Cerebellar cortex (tissue), 1 donor: Measurements from ENCODE around the gene HOXD11.

Experiments used
- DNase-seq: peaks from one replicate; pipeline ENCODE4 v3.0.0-alpha.2; 2015; ENCODE audit warnings: low spot score

The HOXD11 gene

DNA sequence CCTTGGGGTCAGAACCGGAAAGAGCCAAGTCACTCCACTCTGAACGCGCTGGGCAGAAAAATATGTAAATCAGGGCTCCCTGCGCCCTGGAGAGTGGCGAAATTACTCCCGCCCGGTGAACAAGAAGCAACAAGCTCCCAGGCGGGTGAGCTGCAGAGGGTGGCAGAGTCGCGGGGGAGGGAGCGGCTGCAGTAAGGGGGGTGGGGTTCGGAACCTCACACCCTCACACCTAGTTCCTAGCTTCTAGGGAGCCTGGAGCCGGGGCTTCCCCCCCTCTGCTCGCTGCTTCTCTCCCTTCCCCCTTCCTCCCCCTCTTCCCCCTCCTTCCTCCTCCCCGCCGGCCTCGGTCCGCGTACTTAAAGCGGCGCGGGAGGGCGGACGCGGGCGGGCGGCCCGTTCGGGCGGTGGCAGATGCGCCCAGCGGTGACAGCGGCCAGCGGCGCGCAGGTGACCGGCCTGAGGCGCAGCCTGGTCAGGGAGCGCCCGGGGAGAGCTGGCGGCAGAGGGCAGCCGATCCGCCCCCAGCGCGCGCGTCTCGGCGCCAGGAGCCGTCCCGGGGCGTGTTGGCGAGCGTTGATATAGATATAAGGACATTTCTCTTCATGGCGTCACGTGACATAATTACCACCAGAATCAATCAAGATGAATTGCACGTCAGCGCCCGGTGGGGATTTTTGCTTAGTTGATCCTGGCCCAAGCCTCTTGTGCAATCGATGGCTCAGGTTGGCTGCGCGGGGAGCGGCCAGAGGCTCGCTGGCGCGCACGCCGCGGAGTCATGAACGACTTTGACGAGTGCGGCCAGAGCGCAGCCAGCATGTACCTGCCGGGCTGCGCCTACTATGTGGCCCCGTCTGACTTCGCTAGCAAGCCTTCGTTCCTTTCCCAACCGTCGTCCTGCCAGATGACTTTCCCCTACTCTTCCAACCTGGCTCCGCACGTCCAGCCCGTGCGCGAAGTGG lies at the start of gene HOXD11:
Gene HOXD11, plus strand, starts transcription at position 700 of the 959 bp plus-strand sequence. Its CDS starts 76 bp downstream, at position 776.
- no peak for DNase-seq

DNA sequence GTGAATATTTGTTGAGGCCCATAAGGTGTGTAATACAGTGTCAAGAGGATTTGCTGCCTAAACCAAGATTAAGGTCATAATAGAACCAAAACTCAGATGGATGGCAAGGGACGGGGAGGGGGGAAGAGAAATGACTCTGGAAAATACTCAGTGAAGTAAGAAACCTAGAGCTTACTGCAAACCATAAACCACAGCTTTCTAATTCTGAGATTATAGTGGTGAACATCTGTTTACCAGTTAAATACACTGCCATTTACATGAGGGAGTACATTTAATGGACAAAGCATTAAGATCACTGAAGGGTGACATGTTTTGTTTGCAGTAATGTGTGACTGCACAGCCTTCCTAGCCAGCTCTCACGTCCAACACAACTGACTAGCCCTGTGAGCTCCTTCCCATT lies 43.1 kb upstream of the HOXD11 start:
- no peak for DNase-seq

DNA sequence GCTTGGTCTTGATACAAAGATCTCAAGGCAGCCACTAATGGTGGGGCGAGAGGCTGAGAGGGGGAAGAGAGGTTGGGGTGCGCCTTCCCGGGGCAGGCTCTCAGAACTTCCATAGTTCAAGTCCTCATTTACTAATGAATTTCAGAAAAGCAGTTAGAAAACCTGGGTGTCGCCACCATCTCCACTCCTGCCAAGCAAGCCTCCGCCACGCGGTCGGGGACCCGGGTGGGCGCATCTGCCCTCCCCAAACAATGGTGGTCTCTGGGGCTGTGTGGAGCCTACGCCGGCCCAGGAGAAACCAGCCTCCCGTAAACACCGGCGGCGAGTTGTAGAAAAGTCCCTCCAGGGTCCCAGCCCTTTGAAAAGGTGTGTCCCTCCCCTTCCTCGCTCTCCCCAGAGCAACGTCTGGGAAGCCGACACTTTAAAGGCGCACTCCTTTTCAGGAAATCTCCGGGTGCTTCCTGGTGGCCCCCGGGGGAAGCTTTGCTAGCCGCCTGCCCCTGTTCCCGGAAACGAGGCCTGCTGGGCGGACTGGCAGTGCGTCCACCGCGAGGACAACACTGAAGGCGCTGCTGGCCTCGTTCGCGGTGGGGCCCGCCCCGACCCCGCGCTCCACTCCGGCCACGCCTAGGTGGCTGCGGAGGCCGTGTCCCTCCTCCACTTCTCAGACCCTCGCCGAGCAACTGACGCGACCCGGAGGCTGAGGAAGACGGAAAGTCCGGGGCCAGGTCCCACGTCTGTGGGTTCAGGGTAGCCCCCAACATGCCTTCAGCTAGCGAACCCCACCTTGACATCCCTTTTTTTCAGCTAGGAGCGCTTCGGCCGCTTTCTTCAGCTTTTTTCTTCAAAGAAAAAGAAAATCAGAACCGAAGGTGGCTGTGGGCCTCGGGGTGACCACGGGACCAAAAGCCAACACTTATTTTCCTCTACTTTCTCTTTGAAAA lies 40.2 kb upstream of the HOXD11 start:
- no peak for DNase-seq

DNA sequence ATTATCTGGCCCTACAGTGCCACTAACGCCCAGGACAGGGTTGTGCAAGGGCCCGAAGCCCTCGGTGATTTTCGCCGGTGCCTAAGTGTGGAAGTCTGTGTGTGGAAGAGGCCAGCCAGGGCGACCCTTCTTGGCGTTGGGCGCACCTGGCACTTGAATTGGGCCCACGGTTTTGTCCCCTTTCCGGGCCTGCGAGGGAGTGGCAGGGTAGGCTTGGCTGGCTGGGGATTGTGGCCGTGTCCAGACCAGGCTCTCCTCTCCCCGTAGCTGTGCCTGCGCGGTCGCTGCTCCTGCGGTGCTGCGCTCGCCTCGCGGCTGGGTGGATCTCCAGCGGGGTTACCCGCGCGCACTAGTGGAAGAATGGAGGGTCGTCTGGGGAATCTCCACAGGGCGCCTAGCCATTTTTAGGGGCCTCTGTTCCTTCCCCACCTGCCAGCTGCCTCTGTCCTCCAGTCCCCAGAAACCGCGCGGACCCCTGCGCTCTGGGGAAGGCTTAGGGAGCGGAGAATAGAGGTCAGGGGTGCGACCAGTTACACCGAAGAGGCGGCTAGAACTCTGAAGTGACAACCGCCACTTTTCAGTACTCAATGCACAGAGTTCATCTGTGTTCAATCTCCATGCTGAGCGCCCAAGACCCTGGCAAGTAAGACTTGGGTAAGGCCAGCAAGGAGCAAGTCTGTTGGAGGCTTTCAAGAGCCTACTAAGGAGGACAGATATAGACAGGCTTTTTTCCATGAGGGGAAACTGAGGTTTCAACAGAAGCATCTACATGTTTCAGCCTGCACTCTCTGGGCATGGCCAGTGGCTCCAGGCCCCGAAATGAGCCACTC lies 39.3 kb upstream of the HOXD11 start:
- no peak for DNase-seq

DNA sequence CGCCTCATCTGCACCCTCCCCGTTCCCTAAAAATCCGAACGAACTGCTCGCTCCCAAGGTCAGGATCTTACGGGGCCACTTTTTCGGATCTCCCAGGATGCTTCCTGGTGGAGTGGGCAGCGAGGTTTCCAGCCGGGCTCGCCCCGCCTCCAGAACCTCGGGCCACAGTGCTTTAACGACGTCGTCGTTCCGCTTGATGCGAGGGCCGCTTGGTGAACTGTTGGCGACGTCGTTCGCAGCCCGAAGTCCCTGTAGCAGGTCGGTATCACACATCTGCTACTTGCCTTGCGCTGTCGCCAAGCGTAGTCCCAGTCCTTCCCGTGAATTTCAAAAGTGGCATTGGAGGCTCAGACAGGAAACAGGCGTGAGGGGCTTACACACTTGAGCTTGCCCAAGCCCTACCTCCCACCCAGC lies 38.7 kb upstream of the HOXD11 start:
- DNase-seq, result no peak

DNA sequence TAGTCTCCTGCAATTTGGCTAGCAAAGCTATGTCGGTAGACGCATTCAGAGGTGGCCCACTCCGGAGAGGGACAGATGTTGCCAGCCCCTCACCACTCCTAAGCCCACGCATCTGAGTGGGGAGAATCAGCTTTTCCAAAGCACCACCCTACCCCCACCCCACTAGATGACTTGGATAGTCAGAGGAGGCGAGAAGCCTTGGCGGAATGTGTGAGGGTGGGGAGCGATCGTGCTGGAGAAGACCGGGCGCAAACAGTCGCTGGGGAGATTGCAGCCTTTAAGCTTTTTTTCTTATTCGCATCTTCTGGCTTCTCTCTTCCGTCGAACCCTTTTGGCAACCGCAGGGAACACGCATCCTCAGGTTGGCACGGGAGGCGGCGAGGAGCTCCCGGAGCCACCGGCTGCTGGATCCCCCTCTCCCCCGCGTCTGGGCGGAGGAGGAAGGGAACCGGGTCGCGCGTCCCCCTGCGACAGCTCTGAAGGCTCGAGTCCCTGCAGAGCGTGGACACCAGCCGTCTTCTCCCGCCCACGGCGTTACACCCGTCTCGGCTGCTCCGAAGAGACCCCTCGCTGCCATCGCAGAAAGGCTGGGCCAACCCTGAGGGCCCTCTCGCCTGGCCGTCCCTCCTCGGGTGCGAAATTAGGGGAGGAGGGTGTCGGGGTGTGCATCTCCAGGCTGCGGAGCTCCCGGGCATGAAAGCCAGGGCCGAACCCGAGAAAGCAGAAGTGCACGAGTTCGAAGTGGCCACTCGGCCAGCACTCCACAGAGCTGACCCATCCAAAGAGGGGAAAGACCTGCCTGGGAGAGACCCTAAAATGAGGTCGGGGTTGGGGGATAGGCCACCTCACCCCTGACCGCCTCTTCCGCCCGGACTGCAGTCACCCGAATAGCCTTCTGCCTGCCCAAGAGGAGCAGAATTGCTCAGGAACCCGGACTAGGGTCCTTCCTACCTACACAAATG lies 35.5 kb upstream of the HOXD11 start:
- DNase-seq, result no peak

DNA sequence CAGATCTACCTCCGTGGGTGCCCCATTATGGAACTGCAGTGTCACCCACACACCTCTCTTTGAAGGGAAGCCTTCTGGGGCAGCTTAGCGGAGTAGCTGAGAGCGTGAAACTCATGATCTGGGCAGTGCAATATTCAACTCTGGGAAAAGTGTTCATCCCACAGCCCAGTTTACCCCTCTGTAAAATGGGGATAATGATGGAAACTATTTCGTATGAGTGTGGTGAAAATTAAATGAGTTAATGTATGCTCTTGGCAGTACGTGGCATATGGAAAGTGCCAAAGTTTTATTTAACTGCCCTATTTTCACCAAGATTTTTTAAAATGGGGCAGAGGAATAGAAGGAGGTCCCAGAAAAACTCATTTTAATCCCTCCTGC lies 34.8 kb upstream of the HOXD11 start:
- DNase-seq, result no peak

DNA sequence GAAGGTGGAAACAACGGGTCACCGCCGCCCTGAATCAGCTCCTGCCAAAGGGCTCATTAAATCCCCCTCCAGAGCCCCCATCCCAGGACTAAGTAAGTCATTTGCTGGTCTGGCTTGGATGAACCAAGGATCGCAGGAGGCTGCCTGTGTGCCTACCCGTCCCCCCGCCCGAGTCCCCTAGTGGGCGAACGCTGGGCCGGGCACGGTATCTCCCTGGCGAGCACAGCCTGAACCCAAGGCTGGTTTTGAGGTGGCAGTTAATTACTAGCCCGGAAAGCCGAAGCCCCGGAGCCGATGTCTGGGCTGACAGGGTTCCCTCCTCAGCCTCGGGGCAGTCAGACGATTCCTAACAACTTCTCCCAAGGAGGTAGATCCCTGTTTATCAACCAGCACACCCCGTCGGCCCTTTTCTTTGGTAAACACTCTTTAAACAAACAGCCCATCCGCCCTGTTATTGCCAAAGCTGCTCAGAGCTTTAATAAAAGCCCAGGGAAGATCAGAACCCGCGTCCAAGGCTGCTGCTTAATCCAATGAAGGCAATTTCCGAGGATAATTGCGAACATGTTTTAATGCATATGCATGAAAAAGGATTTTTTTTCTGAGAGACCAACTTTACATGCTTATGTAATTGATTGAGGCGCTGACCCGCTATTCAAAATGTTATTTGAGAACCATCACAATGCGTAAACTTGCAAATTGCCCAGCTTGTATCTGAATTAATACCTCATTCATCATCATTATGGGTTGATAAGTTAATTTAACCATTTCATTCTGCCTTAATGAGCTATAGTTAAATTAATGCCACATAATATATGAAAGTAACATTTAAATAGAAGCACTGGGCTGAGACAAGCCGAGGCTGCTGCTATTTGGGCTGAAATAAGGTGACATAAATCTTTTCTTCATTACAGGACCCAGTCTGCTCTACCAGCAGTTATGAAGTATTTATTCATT lies 33.9 kb upstream of the HOXD11 start:
- DNase-seq, result no peak

DNA sequence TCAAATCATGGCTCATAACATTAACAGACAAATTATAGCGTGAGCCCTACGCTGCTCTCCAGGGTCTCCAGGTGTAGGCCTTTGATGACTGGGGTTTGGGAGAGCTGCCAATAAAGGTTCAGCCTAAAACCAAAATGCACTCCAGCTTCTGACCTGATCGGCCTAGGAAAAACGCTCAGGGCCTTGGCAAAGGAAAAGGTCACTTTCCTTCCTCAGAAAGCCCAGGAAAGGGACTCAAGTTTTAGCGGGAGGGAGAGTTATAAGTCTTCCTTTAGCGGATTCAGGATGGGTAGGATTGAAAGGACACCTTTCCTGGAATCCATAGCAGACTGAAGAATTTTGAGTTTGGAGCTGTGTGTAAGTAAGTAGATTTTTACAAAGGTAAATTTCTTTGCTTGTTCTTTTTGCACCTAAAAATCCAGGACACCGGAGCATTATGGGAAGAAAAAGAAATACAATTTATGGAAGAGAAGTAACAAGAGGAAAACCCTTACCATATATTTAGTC lies 32.1 kb upstream of the HOXD11 start:
- no peak for DNase-seq

DNA sequence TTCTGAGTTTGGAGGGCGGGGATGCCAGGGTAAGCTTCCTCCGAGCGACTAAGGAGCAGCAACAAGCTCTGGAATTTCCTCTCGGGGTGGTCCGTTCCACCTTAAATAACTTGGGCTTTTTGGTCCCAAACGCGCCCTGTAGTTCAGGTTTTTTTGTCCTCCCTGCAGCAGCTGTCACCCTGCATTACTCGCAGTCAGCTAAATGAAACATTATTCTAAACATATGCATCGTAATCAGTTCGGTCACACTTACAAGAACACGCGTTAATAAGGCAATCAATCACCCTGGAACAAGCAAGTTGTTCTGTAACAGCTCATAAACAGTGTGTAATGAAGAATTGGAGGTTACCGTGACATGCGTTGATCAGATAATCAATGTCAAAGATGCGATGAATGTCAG lies 31.6 kb upstream of the HOXD11 start:
- DNase-seq, result no peak

DNA sequence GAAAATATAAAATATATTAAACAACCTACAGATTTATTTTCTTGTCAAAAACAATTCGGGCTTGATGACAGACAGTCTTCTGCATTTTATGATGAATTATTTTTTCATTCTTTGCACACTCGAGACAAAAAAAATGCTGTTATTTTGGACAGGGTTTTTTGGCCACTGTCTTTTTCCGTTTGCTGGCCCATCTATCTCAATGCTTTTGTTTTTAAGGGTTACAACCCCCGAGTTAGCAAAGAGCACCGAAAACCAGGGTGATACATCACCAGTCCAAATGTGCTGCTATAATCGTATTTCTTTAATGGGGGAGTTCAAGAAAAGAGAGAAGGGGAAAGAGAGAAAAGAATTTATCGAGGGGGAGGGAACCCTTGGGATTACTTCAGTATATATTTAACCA lies 31.0 kb upstream of the HOXD11 start:
- DNase-seq, result no peak

DNA sequence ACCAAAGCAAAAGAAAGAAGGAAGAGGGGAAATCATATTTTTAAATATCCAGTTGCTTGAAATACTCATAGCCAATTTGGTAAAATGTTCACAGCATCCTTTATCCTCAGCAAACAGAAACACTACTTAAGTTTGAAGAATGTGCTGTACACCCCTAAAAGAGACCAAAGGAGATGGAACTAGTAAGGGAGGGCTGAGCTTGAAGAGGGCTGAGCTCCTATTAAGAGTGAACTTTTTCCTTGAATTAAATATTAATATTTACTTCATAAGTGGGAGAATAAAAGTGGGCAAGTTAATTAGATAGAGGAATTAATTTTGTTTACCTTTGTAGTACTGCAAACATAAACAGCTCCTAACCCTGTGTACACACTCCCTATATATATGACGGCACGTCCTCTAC lies 30.3 kb upstream of the HOXD11 start:
- no peak for DNase-seq

DNA sequence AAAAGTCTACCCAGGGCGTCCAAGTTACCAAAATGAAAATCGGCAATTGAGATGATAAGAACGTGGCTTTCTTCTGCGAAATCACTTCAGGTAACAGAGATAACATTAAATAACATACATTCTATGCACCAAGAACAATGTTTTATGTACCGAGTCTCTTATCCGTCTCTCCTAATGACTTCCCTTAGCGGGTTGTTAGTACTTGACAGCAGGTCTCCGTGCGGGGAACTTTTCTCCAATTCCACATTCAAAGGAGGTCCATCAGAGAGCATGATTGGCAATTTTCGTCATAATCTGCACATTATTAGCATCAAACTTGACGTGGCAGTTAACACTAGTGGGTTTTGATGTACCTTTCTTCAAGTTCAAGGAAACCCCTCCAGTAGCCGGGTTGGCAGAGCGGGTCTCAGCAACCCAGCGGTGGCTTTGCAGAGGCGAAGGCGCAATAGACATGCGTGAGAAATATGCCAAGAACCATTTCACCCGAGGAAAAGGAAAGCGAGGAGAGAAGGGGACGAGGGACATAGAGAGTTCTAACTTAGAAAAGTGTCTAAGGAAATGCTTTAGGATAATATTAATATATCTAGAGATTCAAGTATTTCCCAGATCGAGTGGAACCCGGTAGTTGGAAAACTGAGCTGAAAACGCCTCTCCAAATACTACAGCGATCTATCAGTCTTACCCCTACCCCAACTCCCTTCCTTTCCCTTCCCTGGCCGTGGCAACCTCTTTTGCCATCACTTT lies 28.4 kb upstream of the HOXD11 start:
- no peak for DNase-seq

DNA sequence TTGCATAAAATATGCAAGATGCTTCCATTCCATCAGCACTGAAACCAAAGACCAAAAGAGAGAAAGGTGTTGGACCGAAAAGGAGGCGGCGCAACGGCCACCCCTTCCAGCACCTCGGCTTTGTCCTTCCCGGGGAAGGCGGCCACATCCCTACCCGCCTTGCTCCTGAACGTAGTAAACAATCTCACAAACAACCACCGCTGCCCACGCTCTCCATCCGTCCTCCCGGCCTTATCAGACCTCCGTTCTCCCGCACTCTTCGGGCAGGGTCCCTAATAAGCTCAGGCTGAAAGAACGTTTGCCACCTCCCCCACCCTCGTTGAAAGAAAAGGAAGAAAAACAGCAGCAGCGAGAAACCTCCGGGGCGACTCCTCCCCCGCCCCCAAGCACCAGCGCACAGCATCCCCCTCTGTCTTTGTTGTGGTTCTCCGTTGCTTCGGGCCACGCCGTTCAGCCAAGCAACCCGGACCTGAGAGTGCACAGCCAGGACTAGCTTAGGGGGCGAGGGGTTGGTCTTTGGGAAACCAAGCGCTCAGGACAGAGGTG lies 27.7 kb upstream of the HOXD11 start:
- DNase-seq, result no peak

DNA sequence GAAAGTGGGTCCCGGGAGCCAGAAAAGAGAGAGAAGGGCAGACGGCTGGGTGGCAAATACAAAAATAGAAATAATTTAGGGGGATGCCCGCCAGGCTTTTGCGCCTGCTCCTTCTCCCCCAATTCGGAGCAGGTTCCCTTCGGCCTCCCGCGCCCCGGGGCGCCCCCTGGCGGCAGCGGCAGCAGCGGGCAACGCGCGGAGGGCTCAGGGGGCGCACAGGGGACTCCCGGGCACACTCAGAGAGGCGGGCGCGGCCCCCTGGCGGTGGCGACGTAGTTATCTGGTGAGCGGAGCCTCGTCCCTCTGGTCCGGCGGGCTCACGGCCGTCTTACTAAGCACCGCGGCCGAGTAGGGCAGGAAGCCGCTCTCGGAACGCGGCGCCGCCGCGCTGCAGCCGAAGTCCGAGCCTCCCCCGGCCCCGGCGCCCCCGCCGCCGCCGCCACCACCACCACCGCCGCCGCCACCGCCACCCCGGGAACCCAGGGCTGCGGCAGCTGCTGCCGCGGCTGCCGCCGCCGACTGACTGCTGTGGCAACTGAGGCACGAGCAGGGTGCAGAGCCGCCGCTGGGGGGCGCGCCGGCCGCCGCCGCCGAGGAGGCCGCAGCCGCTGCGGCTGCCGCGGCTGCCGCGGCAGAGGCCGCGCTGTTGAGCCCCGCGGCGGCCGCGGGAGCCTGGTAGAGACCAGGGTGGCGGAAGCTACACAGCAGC lies 27.1 kb upstream of the HOXD11 start:
- peak; percentile 26 for DNase-seq

DNA sequence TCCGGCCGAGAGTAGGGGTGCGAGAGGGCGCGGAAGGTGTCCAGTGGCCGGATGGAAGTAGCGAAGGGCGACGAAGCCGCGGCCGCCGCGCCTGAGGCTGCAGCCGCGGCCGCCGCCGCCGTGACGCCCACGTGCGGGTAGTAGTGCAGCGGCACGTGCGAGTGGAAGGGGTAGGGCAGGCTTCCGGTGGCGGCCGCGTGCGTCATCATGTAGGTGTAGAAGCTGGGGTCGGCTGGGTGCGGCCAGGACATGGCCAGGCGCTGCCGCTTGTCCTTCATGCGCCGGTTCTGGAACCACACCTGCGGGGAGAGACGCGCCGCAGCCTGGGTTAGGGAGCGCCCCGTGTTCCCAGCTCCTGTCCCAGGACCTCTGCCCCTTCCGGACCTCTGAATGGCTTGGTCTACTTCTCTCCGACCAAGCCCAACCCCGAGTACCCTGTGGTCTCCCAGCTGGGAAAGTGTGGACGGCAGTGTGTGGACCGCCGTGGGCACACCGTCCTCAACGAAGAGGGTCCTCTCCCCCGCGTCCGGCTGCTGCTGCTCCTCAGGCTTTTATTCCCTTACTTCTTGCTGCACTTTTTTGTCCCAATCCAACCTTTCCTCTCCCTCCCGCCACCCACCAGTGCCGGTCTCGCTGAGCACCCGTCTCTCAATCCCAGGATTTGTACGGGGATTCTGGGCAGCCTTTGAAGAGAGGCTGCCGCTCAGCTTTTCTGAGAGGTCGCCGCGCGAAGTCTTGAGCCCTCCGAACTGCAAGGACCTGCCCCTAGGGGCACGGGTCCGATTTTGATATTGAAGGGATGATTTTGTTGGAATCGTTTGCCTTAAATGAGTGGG lies 26.3 kb upstream of the HOXD11 start:
- no peak for DNase-seq

DNA sequence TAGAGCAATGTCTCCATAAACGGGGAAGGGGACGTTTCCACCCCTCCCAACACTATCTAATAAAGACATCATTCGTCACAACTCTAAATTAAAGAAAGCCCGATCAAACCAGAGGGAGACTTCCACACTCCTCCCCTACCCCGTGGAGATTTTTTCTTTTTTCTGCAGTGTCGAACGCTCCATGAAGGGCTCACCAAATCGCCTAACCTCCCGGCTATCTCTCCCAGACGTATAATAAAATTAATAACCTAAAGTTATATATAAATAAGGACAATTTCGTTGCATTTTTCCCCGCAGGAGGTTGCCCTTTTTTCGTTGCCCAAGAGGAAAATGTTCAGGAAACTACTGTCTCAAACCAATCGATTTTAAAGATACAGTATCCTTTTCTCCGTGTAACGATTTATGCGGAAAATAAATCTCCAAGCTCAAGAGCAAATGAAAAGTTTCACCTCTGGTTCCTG lies 25.7 kb upstream of the HOXD11 start:
- DNase-seq, result no peak
